SU-DHL-6 (cell line): ENCODE results near the gene ZCCHC24.

ENCODE experiments used
- H2AFZ ChIP-seq: fragments of 200-600 bp; sonication (generic); 2 replicates; pipeline ENCODE4 v1.6.1; 2014; ENCODE audit warnings: low read depth, mild to moderate bottlenecking, moderate library complexity, mixed read lengths, antibody characterized with exemption, low read length; ENCODE audit not compliant: severe bottlenecking
- H3F3A ChIP-seq: fragments of 200-600 bp; shearing (Covaris generic); 2 replicates; pipeline ENCODE4 v1.6.0; 2016; ENCODE audit warnings: antibody characterized with exemption, mild to moderate bottlenecking; ENCODE audit not compliant: insufficient read depth
- H3K27ac ChIP-seq: fragments of 200-600 bp; sonication (generic); 2 replicates; pipeline ENCODE4 v1.5.1; 2016; ENCODE audit warnings: low read depth, mild to moderate bottlenecking, low read length, moderate library complexity, mixed read lengths
- H3K27me3 ChIP-seq: fragments of 200-600 bp; sonication (generic), shearing (Covaris generic); 2 replicates; pipeline ENCODE4 v1.6.0; 2014; ENCODE audit warnings: mild to moderate bottlenecking, low read length
- H3K36me3 ChIP-seq: fragments of 200-600 bp; sonication (generic); 2 replicates; pipeline ENCODE4 v1.6.1; 2014; ENCODE audit warnings: mild to moderate bottlenecking, low read length, mixed read lengths
- H3K4me2 ChIP-seq: fragments of 300-600, 200-600 bp; shearing (Covaris generic), sonication (generic); 2 replicates; pipeline ENCODE4 v1.6.0; 2014; ENCODE audit warnings: low read length, low read depth, mild to moderate bottlenecking; ENCODE audit not compliant: poor library complexity, severe bottlenecking
- H3K4me3 ChIP-seq: fragments of 200-600 bp; sonication (generic); 2 replicates; pipeline ENCODE4 v1.5.1; 2014; ENCODE audit warnings: antibody characterized with exemption, low read length, mild to moderate bottlenecking, mixed read lengths; ENCODE audit not compliant: insufficient read depth, poor library complexity, severe bottlenecking
- H3K79me2 ChIP-seq: fragments of 200-600 bp; sonication (generic); 2 replicates; pipeline ENCODE4 v1.6.1; 2014; ENCODE audit warnings: mild to moderate bottlenecking, low read length, moderate library complexity; ENCODE audit not compliant: insufficient read depth
- H3K9ac ChIP-seq: fragments of 200-600 bp; sonication (generic); 2 replicates; pipeline ENCODE4 v1.7.0; 2014; ENCODE audit warnings: mild to moderate bottlenecking, low read length
- H3K9me2 ChIP-seq: fragments of 200-600 bp; sonication (generic); replicated peaks from 2 replicates; pipeline ENCODE4 v1.6.1; 2014; ENCODE audit warnings: low read length; ENCODE audit not compliant: insufficient read depth
- H3K9me3 ChIP-seq: fragments of 200-600 bp; sonication (generic); 2 replicates; pipeline ENCODE4 v1.6.1; 2014; ENCODE audit warnings: low read length, mixed read lengths; ENCODE audit not compliant: insufficient read depth
- H4K20me1 ChIP-seq: fragments of 200-600 bp; sonication (generic); 2 replicates; pipeline ENCODE4 v1.6.1; 2014; ENCODE audit warnings: low read depth, mild to moderate bottlenecking, antibody characterized with exemption, low read length, moderate library complexity, mixed read lengths
- EZH2phosphoT487 ChIP-seq: fragments of 200-600 bp; sonication (generic), shearing (Covaris generic); conservative IDR thresholded peaks from 2 replicates; pipeline ENCODE4 v1.6.1; 2018; ENCODE audit warnings: mild to moderate bottlenecking, antibody characterized with exemption, low read length, moderate library complexity, mixed read lengths
- TF ChIP-seq, protein P1 (sequence below): fragments of 200-600 bp; sonication (generic); IDR thresholded peaks from one replicate; pipeline ENCODE4 v1.5.1; 2017; ENCODE audit warnings: antibody characterized with exemption, mild to moderate bottlenecking, low read length, moderate library complexity; ENCODE audit not compliant: insufficient read depth, poor library complexity, severe bottlenecking

The ZCCHC24 gene

GRCh38 chr10:79472951-79473350 is 27.5 kb upstream of the ZCCHC24 start:
- Histone ChIP-seq H3K79me2 (no peaks in the 10 kb centered on the region), H2AFZ (no peak overlapping the region), H3K4me2 (no peak overlapping the region), H4K20me1 (no peaks in the 10 kb centered on the region), H3K9ac (no peak overlapping the region), H3K27ac (no peak overlapping the region), H3K9me2 (no peaks in the 10 kb centered on the region), H3K27me3 (no peaks in the 10 kb centered on the region; the same call in 1 of the 2 replicates), H3K36me3 (no peaks in the 10 kb centered on the region), H3F3A (no peaks in the 10 kb centered on the region), H3K4me3 (no peak overlapping the region), H3K9me3 (no peaks in the 10 kb centered on the region)
- no peak for TF ChIP-seq EZH2phosphoT487
- TF ChIP-seq, protein P1, sequence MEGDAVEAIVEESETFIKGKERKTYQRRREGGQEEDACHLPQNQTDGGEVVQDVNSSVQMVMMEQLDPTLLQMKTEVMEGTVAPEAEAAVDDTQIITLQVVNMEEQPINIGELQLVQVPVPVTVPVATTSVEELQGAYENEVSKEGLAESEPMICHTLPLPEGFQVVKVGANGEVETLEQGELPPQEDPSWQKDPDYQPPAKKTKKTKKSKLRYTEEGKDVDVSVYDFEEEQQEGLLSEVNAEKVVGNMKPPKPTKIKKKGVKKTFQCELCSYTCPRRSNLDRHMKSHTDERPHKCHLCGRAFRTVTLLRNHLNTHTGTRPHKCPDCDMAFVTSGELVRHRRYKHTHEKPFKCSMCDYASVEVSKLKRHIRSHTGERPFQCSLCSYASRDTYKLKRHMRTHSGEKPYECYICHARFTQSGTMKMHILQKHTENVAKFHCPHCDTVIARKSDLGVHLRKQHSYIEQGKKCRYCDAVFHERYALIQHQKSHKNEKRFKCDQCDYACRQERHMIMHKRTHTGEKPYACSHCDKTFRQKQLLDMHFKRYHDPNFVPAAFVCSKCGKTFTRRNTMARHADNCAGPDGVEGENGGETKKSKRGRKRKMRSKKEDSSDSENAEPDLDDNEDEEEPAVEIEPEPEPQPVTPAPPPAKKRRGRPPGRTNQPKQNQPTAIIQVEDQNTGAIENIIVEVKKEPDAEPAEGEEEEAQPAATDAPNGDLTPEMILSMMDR: no peak

GRCh38 chr10:79472449-79472848 is 27.0 kb upstream of the ZCCHC24 start:
- Histone ChIP-seq H4K20me1 (no peaks in the 10 kb centered on the region), H3K27me3 (no peaks in the 10 kb centered on the region; the same call in 1 of the 2 replicates), H3K4me2 (no peak overlapping the region), H2AFZ (no peak overlapping the region), H3K9ac (no peak overlapping the region), H3K4me3 (no peak overlapping the region), H3F3A (no peaks in the 10 kb centered on the region), H3K9me2 (no peaks in the 10 kb centered on the region), H3K27ac (no peak overlapping the region), H3K36me3 (no peaks in the 10 kb centered on the region), H3K9me3 (no peaks in the 10 kb centered on the region), H3K79me2 (no peaks in the 10 kb centered on the region)
- TF ChIP-seq EZH2phosphoT487: no peak
- TF ChIP-seq, protein P1: no peak

GRCh38 chr10:79471776-79472175 is 26.4 kb upstream of the ZCCHC24 start:
- Histone ChIP-seq H3K9me3 (no peaks in the 10 kb centered on the region), H3K9me2 (no peaks in the 10 kb centered on the region), H3K27me3 (no peaks in the 10 kb centered on the region; the same call in 1 of the 2 replicates), H3F3A (no peaks in the 10 kb centered on the region), H3K36me3 (no peaks in the 10 kb centered on the region), H3K4me2 (no peak overlapping the region), H3K9ac (no peak overlapping the region), H3K27ac (no peak overlapping the region), H2AFZ (no peak overlapping the region), H3K4me3 (no peak overlapping the region), H4K20me1 (no peaks in the 10 kb centered on the region), H3K79me2 (no peaks in the 10 kb centered on the region)
- TF ChIP-seq EZH2phosphoT487: no peak
- TF ChIP-seq, protein P1: no peak

- Histone ChIP-seq H3K9me2 (no peaks in the 10 kb centered on the region), H3K27me3 (no peaks in the 10 kb centered on the region), H3K4me3 (no peak overlapping the region), H3K79me2 (no peaks in the 10 kb centered on the region), H3K4me2 (no peak overlapping the region), H3K27ac (no peak overlapping the region), H2AFZ (no peak overlapping the region), H4K20me1 (no peaks in the 10 kb centered on the region), H3K9ac (no peak overlapping the region), H3K9me3 (no peaks in the 10 kb centered on the region), H3F3A (no peaks in the 10 kb centered on the region), H3K36me3 (no peaks in the 10 kb centered on the region)
- TF ChIP-seq EZH2phosphoT487: no peak
- TF ChIP-seq, protein P1: no peak
These were observed 24.7 kb upstream of the ZCCHC24 start for GRCh38 chr10:79470096-79470495.
